Stomach (tissue), 4 donors: ENCODE data around the gene SOCS3.

Experiments used
- EP300 ChIP-seq: sonication (generic); formaldehyde crosslinking; IDR thresholded peaks from one replicate; pipeline ENCODE4 v1.6.1; 2017; ENCODE audit warnings: antibody characterized with exemption
- POLR2A ChIP-seq, 4 donors: fragments of 450-650 bp; IDR thresholded peaks; one replicate each; pipeline ENCODE4 v1.6.1; 2016; ENCODE audit warnings: antibody characterized with exemption in 4 of 4, control low read depth in 2 of 4, mild to moderate bottlenecking in 1 of 4, moderate library complexity in 1 of 4
- POLR2AphosphoS5 ChIP-seq, 3 donors: sonication (generic); formaldehyde crosslinking; IDR thresholded peaks; one replicate each; pipeline ENCODE4 v1.6.1; 2016; ENCODE audit warnings: antibody characterized with exemption in 3 of 3
- TF ChIP-seq, protein P1 (sequence below), 7 experiments: fragments of 450-650 bp in 4 of 7; fragments of 200-600 bp in 3 of 7; sonication (generic) in 3 of 7; IDR thresholded peaks; one replicate each; pipeline ENCODE4 v1.5.1; 2016 to 2019; ENCODE audit warnings: antibody characterized with exemption in 7 of 7, control low read depth in 2 of 7, mild to moderate bottlenecking in 1 of 7

GRCh38 chr17:78313735-78314648 lies 45.9 kb downstream of the SOCS3 start:
- TF ChIP-seq EP300, result peak; percentile 84
- TF ChIP-seq, protein P1, sequence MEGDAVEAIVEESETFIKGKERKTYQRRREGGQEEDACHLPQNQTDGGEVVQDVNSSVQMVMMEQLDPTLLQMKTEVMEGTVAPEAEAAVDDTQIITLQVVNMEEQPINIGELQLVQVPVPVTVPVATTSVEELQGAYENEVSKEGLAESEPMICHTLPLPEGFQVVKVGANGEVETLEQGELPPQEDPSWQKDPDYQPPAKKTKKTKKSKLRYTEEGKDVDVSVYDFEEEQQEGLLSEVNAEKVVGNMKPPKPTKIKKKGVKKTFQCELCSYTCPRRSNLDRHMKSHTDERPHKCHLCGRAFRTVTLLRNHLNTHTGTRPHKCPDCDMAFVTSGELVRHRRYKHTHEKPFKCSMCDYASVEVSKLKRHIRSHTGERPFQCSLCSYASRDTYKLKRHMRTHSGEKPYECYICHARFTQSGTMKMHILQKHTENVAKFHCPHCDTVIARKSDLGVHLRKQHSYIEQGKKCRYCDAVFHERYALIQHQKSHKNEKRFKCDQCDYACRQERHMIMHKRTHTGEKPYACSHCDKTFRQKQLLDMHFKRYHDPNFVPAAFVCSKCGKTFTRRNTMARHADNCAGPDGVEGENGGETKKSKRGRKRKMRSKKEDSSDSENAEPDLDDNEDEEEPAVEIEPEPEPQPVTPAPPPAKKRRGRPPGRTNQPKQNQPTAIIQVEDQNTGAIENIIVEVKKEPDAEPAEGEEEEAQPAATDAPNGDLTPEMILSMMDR (IDR thresholded peaks at IDR 0.05), result peak in 2 of 7 experiments; percentile 4 to 21
- TF ChIP-seq POLR2A (IDR thresholded peaks at IDR 0.05), result no peak
- peak; percentile 77 to 90 (median 80) for TF ChIP-seq POLR2AphosphoS5 (IDR thresholded peaks at IDR 0.05)
